ENCODE measurements around the gene RAPGEF1.

Gene RAPGEF1

GRCh38 chr9:131624636-131625507 is 115.0 kb downstream of the RAPGEF1 start:
- peak; percentile 19 to 75 for DNase-seq

DNA sequence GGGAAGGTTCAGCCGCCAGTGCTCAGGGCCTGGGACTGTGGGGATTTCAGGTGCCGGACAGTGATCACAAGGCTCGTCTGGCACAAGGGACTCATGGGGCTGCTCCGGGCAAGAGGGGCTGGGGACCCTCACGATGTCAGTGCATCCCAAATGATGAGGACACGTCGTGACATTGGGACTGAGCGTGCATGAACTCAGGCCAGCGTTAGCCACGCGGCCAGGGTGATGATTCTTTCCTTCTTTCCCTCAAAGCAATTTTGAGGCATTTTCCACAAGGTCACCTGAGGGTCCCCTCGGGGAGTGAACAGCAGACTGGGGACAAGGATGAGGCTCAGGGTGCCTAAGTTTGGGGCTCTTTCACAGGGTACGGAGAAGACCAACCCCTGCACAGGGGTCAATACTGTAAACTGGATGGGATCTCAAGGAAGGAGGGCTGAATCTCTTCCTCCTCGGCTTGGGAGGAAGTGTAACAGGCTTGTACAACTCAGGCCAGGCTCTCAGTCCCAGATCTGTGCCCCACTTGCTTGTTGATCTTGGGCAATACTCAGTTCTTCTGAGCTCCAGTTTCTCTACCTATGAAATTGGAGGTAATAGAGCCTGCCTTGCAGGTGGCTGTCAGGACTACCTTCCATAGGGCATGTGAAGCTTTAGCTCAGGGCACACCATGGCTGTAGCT is 116.1 kb downstream of the RAPGEF1 start:
- DNase-seq: peak; percentile 31 to 43

GRCh38 chr9:131622523-131622922 is 117.4 kb downstream of the RAPGEF1 start:
- peak; percentile 77 to 85 for DNase-seq

GRCh38 chr9:131621551-131622358 is 118.1 kb downstream of the RAPGEF1 start:
- DNase-seq: peak; percentile 95 to 99

DNA sequence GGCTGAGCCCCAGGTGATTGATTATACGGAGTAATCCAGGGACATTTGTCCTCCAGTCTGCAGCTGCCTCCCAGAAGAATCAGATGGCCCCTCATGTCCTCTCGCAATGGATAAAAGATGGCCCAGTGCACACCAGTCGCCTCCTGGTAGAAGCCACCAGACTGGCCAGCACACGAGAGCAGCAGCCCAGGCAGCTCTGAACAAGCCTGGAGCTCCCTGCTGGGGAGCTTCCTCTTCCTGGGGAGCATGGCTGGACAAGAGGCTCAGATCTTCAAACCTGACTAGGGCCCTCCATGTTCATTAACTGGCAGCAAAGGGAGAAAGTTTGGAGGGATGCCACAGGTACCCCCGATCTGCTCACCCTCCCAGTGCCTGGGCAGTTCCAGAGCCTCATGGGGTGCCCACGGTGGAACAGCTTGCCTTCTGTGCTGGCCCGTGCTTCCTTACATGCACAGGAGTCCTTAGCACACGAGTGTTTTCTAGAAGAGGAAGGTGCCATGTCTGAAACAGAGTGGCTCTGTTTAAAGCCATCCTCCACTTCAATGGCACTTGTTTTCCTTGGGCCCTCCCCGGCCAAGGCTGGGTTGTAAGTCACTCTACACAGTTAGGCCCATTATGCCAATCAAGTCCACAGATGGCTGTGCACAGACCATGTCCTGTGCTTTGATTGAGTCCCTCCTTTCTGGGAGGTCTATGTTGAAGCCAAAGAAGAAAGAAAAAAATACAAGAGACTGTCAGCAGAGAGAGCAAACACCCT is 118.9 kb downstream of the RAPGEF1 start:
- DNase-seq: peak; percentile 34 to 47

- no peak for DNase-seq
Measured at GRCh38 chr9:131619680-131620079, 120.2 kb downstream of the RAPGEF1 start.

- DNase-seq: no peak
Measured at GRCh38 chr9:131618785-131619184, 121.1 kb downstream of the RAPGEF1 start.

- DNase-seq: peak in 1 of 2 donors; percentile 37
Measured at GRCh38 chr9:131618071-131618479, 121.8 kb downstream of the RAPGEF1 start.

GRCh38 chr9:131617611-131618010 is 122.3 kb downstream of the RAPGEF1 start:
- no peak for DNase-seq

- no peak for DNase-seq
Measured at GRCh38 chr9:131616983-131617604, 122.8 kb downstream of the RAPGEF1 start.

DNA sequence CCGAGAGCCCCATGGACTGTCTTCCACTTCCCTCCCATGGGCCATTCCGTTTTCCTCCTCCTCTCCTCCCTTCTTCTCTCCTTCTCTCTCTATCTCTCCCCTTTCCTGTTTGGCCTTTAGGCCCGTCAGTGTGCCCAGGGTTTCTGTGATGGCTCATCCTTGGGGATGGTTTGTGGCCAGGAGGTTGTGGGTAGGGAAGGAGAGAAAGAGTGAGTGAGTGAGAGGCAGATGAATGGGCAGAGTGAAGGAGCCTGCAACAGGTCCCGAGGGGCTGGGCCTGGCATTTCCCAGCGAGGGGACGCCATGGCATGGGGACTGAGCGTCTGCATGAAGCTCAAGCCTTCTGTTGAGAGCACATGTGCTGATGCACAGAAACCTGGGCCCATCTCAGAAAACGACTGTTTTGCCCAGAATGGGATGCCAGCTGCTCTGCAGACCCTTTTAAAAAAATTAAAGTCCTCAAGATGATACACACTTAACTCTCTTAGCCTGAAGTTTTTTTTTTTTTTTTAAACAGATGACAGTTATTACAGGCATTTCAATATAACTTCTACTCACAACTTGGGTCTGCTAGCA is 125.4 kb downstream of the RAPGEF1 start:
- DNase-seq: no peak

DNA sequence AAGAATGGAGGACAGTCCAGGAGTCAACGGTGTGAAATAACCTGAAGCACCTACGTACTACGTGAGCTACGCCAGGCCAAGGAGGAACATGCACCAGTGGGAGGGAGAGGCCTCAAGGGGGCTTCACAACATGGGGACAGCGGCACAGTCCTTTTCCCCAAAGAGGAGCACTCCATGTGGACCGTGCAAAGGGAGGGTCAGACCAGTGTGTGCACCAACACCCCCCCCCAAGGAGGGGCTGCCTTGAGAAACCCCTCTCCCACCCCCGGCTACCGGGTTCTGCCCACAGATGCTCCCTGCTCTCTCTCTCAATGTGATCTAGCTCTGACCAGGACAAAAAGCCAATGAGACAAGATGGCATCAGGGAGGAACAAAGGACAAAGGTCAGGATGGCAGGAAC is 126.0 kb downstream of the RAPGEF1 start:
- no peak for DNase-seq

- DNase-seq: peak in 1 of 2 donors; percentile 55
Measured at GRCh38 chr9:131612851-131613250, 127.0 kb downstream of the RAPGEF1 start.

DNA sequence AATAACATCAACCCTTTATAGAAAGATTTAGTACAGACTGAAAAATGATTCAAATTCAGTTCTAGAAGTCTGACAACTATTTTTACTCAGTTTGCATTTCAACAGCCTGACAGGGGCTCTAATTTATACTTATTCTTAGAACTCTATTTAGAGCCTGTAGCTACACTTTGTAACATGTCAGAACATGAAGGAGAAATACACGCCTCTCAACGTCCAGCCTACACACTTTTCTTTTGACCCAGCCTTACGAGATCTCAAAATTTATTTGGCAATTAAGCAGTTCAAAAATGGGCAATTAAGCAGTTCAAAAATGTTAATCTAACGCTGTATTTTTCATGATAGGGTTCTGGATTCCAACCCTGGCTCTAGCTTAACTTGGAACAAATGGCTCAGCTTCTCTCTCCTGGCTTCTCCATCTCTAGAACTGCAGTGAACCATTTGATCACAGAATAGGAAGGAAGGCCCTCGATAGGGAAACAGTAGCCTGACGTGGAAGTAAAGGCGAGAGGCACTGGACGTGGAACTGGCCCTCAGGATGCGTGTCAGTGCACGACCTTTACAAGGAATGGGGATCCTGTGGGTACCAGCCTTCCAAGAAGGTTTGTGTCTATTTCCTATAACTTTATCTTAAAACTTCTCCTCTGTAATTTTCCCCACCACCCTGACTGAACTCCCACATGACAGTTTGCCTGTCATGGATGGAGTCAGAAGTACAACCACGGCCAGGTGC is 128.1 kb downstream of the RAPGEF1 start:
- DNase-seq: peak in 1 of 2 donors; percentile 61

DNA sequence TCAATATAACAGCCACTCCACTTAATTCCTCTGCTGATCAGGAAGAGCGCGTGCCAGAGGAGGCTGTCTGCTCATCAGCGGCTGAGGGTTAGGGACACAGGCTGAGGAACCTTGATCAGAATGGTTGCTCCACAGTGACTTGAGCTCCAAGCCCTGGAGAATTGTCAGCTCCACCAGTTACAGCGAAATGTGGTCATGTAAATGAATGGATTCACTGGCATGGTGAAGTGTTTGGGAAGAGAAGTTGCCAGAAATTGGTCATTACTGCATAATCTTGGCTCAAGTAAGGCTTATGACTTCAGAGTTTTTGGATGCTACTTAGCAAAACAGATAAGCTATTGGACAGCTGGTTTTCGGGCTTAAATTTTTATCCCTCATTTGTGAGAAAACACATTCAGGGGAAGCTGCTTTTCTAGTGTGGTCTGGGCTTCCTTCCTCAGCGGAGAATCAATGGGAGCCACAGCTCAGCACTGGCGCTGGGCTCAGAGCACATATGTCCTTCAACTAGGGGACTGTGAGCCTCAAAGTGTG is 129.6 kb downstream of the RAPGEF1 start:
- no peak for DNase-seq

DNA sequence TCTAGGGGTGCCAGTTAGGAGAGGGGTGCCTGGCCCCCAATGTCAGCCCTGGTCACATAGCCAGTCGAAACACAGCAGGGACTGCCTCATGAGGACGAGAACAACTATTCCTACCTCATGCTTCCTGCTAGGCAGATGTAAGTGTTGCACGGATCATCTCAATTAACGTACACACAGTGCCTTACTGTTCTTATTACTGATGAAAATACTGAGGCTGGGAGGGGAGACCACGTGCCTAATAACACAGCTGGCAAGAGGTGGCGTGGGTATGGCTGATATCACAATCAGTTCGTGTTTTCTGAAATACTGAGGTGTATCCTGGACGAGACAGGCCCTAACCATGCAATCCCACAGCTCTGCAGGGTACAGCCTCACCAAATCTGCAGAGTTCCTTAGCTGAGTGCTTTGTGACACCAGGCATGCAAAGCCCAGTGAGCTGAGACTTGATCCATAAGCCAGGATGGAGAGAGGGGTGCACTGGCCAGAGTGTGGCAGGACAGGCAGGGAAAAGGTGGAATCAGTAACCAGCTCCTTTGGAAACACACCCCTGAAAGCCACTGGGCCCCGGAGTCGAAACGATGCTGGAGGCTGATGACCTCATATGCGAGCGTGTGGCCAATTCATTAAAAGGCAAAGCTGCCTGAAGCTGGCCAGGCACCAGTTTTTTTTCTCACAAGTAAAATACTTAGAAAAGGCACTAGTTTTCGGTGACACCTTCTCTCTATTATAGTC is 130.6 kb downstream of the RAPGEF1 start:
- no peak for DNase-seq

GRCh38 chr9:131608493-131609037 is 131.3 kb downstream of the RAPGEF1 start:
- DNase-seq: no peak

GRCh38 chr9:131607591-131607990 is 132.3 kb downstream of the RAPGEF1 start:
- no peak for DNase-seq

GRCh38 chr9:131606896-131607567 is 132.8 kb downstream of the RAPGEF1 start:
- no peak for DNase-seq

All from inflammatory macrophage (primary cell).